SK-N-SH treated with all-trans-retinoic acid at 6 μM for 48 hours (cell line): ENCODE results near the gene SHANK3.

Source experiments
- ATAC-seq: fragments of 200-7000 bp; cut with Tn5 transposase; 3 replicates; pipeline ENCODE4 v1.9.1; 2020; ENCODE audit warnings: mild to moderate bottlenecking, moderate library complexity
- ARNTL ChIP-seq: fragments of 450-650 bp; formaldehyde crosslinking; IDR thresholded peaks from 2 replicates; pipeline ENCODE4 v1.5.0; 2020; ENCODE audit warnings: low read depth, mild to moderate bottlenecking, moderate library complexity, borderline replicate concordance
- BACH2 ChIP-seq: fragments of 250-450 bp; sonication (Bioruptor Pico); IDR thresholded peaks from 2 replicates; pipeline ENCODE4 v1.9.0; 2021; ENCODE audit warnings: mild to moderate bottlenecking, borderline replicate concordance
- CSDC2 ChIP-seq: fragments of 250-450 bp; sonication (Bioruptor Pico); IDR thresholded peaks from 2 replicates; pipeline ENCODE4 v1.5.0; 2020; ENCODE audit warnings: mild to moderate bottlenecking, moderate library complexity
- ESRRG ChIP-seq: fragments of 250-450 bp; sonication (Bioruptor Pico); IDR thresholded peaks from 2 replicates; pipeline ENCODE4 v1.6.1; 2021; ENCODE audit warnings: mild to moderate bottlenecking
- ISL1 ChIP-seq: fragments of 250-450 bp; sonication (Bioruptor Pico); IDR thresholded peaks from 2 replicates; pipeline ENCODE4 v2.1.2; 2022; ENCODE audit warnings: mild to moderate bottlenecking, moderate library complexity
- OSR1 ChIP-seq: fragments of 250-450 bp; sonication (Bioruptor Pico); IDR thresholded peaks from 2 replicates; pipeline ENCODE4 v1.8.0; 2022; ENCODE audit warnings: moderate library complexity, mild to moderate bottlenecking, inconsistent platforms
- PPARA ChIP-seq: fragments of 250-450 bp; sonication (Bioruptor Pico); IDR thresholded peaks from 2 replicates; pipeline ENCODE4 v1.5.0; 2020; ENCODE audit warnings: mild to moderate bottlenecking, borderline replicate concordance
- RARB ChIP-seq: fragments of 250-450 bp; sonication (Bioruptor Pico); IDR thresholded peaks from 2 replicates; pipeline ENCODE4 v1.8.0; 2021; ENCODE audit warnings: mild to moderate bottlenecking, moderate library complexity
- SNAI2 ChIP-seq: fragments of 250-450 bp; sonication (Bioruptor Pico); IDR thresholded peaks from 2 replicates; pipeline ENCODE4 v1.5.0; 2020; ENCODE audit warnings: mild to moderate bottlenecking, moderate library complexity
- TCF4 ChIP-seq: fragments of 250-450 bp; sonication (Bioruptor Pico); IDR thresholded peaks from 2 replicates; pipeline ENCODE4 v1.8.0; 2021; ENCODE audit warnings: mild to moderate bottlenecking, moderate library complexity, borderline replicate concordance
- TOX ChIP-seq: fragments of 250-450 bp; sonication (Bioruptor Pico); IDR thresholded peaks from 2 replicates; pipeline ENCODE4 v1.8.0; 2021; ENCODE audit warnings: mild to moderate bottlenecking, moderate library complexity, borderline replicate concordance
- ZC3H10 ChIP-seq: fragments of 250-450 bp; sonication (Bioruptor Pico); IDR thresholded peaks from 2 replicates; pipeline ENCODE4 v1.5.1; 2021; ENCODE audit warnings: mild to moderate bottlenecking, moderate library complexity
- ZFP30 ChIP-seq: fragments of 450-650 bp; formaldehyde crosslinking; IDR thresholded peaks from 2 replicates; pipeline ENCODE4 v1.5.0; 2022; ENCODE audit warnings: mild to moderate bottlenecking, moderate library complexity
- ZNF565 ChIP-seq: fragments of 450-650 bp; formaldehyde crosslinking; conservative IDR thresholded peaks from 2 replicates; pipeline ENCODE4 v1.5.0; 2020; ENCODE audit warnings: low read depth, mild to moderate bottlenecking, moderate library complexity
- ZNF8 ChIP-seq: fragments of 450-650 bp; formaldehyde crosslinking; IDR thresholded peaks from 2 replicates; pipeline ENCODE4 v1.5.0; 2020; ENCODE audit warnings: mild to moderate bottlenecking, moderate library complexity
- TF ChIP-seq, protein P1 (sequence below): fragments of 250-450 bp; sonication (Bioruptor Pico); IDR thresholded peaks from 2 replicates; pipeline ENCODE4 v1.8.0; 2020; ENCODE audit warnings: mild to moderate bottlenecking, moderate library complexity, borderline replicate concordance
- TF ChIP-seq, protein P2 (sequence below): fragments of 250-450 bp; sonication (Bioruptor Pico); IDR thresholded peaks from 2 replicates; pipeline ENCODE4 v1.5.0; 2020; ENCODE audit warnings: mild to moderate bottlenecking, moderate library complexity
- TF ChIP-seq, protein P3 (sequence below): fragments of 250-450 bp; sonication (Bioruptor Pico); IDR thresholded peaks from 2 replicates; pipeline ENCODE4 v1.5.1; 2020; ENCODE audit warnings: low read depth, mild to moderate bottlenecking, moderate library complexity
- TF ChIP-seq, protein P4 (sequence below): fragments of 250-450 bp; sonication (Bioruptor Pico); IDR thresholded peaks from 2 replicates; pipeline ENCODE4 v1.8.0; 2021; ENCODE audit warnings: low read depth, mild to moderate bottlenecking, moderate library complexity, borderline replicate concordance

SHANK3 gene

DNA sequence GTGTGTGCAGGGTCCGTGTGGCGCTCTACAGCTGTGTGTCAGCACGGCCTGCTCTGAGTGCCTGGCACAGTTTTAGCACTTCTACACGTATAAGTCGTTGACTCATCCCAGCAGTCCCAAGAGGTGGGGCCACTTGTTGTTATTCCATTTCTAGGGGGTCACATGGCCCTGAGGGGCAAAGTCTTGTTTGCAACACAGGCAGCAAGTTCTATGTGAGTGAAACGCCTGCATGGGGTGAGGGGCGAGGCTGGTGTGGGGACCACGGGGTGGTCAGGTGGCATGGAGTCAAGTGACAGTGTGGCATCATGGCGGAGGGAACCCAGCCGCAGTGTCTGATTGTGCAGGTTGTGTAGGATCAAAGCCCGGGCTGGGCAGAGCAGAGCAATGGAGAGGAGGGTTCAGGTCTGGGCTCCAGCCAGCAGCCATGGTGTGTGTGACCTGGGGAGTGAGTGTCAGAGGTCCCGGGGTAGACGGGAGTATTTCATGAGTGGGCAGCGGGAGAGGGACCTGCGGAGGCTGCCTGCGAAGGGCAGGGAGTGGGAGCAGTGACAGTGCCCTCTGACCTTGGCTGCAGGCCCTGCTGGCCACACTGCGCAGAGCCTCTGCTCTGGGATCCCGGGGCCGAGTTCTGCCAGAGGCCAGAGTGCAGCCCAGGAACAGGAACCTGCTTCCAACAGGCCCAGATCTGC lies 27.9 kb downstream of the SHANK3 start (continued):
- TF ChIP-seq, protein P1, sequence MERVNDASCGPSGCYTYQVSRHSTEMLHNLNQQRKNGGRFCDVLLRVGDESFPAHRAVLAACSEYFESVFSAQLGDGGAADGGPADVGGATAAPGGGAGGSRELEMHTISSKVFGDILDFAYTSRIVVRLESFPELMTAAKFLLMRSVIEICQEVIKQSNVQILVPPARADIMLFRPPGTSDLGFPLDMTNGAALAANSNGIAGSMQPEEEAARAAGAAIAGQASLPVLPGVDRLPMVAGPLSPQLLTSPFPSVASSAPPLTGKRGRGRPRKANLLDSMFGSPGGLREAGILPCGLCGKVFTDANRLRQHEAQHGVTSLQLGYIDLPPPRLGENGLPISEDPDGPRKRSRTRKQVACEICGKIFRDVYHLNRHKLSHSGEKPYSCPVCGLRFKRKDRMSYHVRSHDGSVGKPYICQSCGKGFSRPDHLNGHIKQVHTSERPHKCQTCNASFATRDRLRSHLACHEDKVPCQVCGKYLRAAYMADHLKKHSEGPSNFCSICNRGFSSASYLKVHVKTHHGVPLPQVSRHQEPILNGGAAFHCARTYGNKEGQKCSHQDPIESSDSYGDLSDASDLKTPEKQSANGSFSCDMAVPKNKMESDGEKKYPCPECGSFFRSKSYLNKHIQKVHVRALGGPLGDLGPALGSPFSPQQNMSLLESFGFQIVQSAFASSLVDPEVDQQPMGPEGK (CRISPR knock-in tag): no peak

DNA sequence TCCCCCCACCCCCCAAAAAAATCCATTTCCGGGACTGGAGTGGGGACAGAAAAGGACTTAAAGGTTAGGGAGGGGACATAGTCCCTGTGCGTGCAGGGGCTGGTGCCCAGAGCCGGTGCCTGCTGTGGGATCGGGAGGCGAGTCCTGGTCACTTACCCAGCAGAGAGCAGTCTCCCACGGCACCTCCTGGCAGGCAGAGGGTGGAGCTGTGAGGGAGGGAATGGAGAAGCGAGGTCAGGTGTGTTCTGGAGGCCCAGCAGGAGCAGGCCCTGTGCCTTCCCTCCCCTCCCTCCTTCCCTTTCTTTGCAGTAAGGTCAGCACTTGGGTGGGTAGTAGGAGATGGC lies 28.4 kb downstream of the SHANK3 start:
- no peak for ATAC-seq
- TF ChIP-seq BACH2 (CRISPR knock-in tag): no peak
- no peak for TF ChIP-seq ISL1 (CRISPR knock-in tag)
- TF ChIP-seq PPARA: no peak
- no peak for TF ChIP-seq RARB (CRISPR knock-in tag)
- no peak for TF ChIP-seq ARNTL (CRISPR knock-in tag)
- TF ChIP-seq SNAI2 (CRISPR knock-in tag): no peak

DNA sequence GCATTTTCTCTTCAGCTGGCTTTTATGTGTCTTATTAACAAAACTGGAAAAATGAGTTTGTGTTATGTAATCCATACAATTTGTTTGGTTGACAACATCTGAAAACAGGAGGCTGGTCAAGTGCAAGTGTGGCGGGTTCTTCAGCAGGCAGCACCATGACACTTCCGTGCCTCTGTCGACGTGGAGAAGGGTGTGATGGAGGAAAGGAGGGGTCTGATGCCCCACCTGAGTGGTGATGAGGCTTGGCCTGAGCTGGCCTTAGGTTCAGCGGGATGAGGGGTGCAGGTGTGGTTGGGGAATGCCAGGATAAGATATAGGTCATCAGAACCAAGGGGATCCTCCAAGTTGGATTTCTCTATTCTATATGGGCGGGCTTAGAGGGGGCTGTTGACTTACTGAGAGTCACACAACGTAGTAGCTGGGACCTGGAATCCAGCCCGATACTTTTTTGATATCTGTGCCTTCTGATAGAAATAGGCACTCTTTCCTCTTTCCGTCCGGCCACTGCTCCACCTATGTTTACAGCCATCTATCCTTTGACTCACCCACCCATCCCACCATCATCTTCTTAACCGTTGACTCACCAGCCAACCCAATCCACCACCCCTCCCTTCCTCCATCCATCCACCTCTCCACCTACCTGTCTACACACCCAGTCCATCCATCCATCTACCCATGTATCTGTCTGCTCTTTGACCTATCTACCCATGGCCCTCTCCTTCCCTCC lies 29.0 kb downstream of the SHANK3 start:
- no peak for ATAC-seq
- TF ChIP-seq ZFP30 (CRISPR knock-in tag) (no peak), TOX (CRISPR knock-in tag) (no peak), BACH2 (CRISPR knock-in tag) (no peak), TCF4 (CRISPR knock-in tag) (no peak), OSR1 (CRISPR knock-in tag) (no peak), CSDC2 (CRISPR knock-in tag) (no peak), ZNF565 (CRISPR knock-in tag) (no peak), ZNF8 (CRISPR knock-in tag) (no peak)
- TF ChIP-seq, protein P2, sequence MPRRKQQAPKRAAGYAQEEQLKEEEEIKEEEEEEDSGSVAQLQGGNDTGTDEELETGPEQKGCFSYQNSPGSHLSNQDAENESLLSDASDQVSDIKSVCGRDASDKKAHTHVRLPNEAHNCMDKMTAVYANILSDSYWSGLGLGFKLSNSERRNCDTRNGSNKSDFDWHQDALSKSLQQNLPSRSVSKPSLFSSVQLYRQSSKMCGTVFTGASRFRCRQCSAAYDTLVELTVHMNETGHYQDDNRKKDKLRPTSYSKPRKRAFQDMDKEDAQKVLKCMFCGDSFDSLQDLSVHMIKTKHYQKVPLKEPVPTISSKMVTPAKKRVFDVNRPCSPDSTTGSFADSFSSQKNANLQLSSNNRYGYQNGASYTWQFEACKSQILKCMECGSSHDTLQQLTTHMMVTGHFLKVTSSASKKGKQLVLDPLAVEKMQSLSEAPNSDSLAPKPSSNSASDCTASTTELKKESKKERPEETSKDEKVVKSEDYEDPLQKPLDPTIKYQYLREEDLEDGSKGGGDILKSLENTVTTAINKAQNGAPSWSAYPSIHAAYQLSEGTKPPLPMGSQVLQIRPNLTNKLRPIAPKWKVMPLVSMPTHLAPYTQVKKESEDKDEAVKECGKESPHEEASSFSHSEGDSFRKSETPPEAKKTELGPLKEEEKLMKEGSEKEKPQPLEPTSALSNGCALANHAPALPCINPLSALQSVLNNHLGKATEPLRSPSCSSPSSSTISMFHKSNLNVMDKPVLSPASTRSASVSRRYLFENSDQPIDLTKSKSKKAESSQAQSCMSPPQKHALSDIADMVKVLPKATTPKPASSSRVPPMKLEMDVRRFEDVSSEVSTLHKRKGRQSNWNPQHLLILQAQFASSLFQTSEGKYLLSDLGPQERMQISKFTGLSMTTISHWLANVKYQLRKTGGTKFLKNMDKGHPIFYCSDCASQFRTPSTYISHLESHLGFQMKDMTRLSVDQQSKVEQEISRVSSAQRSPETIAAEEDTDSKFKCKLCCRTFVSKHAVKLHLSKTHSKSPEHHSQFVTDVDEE (CRISPR knock-in tag): no peak
- TF ChIP-seq, protein P3, sequence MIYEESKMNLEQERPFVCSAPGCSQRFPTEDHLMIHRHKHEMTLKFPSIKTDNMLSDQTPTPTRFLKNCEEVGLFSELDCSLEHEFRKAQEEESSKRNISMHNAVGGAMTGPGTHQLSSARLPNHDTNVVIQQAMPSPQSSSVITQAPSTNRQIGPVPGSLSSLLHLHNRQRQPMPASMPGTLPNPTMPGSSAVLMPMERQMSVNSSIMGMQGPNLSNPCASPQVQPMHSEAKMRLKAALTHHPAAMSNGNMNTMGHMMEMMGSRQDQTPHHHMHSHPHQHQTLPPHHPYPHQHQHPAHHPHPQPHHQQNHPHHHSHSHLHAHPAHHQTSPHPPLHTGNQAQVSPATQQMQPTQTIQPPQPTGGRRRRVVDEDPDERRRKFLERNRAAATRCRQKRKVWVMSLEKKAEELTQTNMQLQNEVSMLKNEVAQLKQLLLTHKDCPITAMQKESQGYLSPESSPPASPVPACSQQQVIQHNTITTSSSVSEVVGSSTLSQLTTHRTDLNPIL (CRISPR knock-in tag): no peak
- TF ChIP-seq, protein P4, sequence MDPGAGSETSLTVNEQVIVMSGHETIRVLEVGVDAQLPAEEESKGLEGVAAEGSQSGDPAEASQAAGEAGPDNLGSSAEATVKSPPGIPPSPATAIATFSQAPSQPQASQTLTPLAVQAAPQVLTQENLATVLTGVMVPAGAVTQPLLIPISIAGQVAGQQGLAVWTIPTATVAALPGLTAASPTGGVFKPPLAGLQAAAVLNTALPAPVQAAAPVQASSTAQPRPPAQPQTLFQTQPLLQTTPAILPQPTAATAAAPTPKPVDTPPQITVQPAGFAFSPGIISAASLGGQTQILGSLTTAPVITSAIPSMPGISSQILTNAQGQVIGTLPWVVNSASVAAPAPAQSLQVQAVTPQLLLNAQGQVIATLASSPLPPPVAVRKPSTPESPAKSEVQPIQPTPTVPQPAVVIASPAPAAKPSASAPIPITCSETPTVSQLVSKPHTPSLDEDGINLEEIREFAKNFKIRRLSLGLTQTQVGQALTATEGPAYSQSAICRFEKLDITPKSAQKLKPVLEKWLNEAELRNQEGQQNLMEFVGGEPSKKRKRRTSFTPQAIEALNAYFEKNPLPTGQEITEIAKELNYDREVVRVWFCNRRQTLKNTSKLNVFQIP (CRISPR knock-in tag): no peak

DNA sequence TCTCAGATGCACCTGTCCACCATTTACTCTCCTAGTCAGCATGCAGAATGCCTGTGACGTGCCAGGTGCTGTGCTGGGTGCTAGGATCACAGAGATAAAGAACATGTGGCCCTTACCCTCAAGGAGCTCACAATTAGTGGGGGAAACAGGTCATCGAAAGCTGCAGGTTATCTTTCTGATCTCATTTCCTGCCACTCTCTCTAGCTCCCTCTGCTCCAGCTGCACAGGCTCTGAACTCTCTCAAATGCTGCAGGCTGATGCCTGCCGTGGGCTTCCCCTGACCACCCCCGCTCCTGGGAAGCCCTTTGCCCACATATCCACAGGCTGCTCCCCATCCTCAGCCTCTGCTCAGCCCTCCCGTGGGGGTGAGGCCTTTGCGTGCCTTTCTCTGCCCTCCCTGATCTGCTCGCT lies 29.6 kb downstream of the SHANK3 start:
- TF ChIP-seq, protein P2 (CRISPR knock-in tag): no peak
- TF ChIP-seq ZC3H10 (CRISPR knock-in tag) (no peak), ESRRG (CRISPR knock-in tag) (no peak)
- no peak for ATAC-seq
